Body of pancreas (tissue), 4 donors: ENCODE data around the gene FICD.

Source experiments
- CTCF ChIP-seq, 7 experiments: fragments of 450-650 bp in 4 of 7; fragments of 200-600 bp in 3 of 7; sonication (generic) in 3 of 7; IDR thresholded peaks; one replicate each; pipeline ENCODE4 v1.5.1; 2016 to 2019; ENCODE audit warnings: antibody characterized with exemption in 7 of 7
- POLR2A ChIP-seq, 3 donors: fragments of 450-650 bp; IDR thresholded peaks; one replicate each; pipeline ENCODE4 v1.6.1; 2016; ENCODE audit warnings: antibody characterized with exemption in 3 of 3, mild to moderate bottlenecking in 2 of 3

- TF ChIP-seq POLR2A (IDR thresholded peaks at IDR 0.05) (no peak), CTCF (IDR thresholded peaks at IDR 0.05) (no peak)
Measured at GRCh38 chr12:108479364-108480070, 35.6 kb upstream of the FICD start.
